ENCODE results near the gene TSPY2. TPM values are rescaled to one million over a fixed set of nuclear protein-coding genes. Genes with fewer than 3 reads are reported as not detected.

The TSPY2 gene, protein sequence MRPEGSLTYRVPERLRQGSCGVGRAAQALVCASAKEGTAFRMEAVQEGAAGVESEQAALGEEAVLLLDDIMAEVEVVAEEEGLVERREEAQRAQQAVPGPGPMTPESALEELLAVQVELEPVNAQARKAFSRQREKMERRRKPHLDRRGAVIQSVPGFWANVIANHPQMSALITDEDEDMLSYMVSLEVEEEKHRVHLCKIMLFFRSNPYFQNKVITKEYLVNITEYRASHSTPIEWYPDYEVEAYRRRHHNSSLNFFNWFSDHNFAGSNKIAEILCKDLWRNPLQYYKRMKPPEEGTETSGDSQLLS
- not detected in 2 replicates for total RNA-seq

DNA sequence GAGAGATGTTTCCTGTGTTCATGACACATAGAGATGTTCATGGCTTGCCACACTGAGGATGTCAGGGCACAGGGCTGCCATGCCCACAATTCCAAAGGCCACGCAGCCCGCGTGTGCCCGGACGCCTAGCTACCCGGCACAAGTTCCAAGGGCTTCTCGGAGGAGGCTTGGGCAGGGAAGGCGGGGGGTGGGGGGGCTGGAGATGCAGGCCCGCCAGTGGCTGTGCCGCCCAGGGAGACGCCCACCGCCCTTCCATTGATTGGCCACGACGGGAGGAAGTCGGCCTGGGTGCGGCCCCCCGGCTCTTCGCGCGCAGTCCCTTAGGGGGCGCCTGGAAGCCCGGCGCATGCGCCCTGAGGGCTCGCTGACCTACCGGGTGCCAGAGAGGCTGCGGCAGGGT lies at the start of gene TSPY2:
TSS of gene TSPY2 (plus strand) at position 301 of the 400 bp plus-strand sequence. CDS start at position 347, 46 bp downstream.

